ENCODE results near the gene SETX.

SETX gene

DNA sequence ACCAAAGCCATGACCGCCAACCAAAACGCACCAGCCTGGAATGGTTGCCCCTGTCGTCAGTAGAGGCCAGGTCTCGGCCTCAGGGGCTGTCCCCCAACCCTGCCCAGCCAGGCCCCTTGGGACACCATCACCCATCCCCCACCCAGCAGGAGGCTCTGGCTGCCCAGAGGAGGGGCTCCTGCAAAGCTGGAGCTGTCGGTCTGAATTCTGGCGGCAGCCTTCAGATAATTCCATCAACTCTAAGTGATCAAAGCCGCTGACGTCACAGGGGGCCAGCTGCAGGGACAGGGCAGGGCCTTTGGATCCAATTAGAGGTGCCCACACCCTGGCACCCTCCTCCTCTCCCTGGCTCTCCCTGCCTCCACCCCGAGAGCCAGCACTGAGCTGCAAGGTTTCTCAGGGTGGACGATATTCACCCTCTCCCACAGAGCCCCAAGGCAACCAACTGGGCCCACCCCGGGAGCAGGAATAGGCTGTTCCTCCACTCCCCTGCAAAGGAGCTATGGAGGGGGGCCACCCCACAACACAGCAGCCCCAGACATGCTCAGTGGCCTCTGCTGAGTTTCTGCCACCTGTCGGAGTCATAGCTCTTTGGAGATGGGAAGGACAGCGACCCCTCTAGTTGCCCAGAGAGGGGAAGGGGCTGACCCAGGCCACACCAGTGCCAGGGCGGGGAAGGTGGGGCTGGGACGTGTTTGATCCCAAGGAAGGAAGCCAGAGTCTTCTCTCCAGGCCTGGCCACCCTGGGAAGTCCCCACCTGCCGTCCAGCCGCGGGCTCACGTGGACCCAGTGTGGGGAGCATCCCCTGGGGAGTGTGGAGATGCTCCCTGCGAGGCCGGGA is 114.6 kb downstream of the SETX start:
- DNase-seq, result no peak

- no peak for DNase-seq
Observed at GRCh38 chr9:132239518-132239917, 115.3 kb downstream of the SETX start.

GRCh38 chr9:132238992-132239391 is 115.8 kb downstream of the SETX start:
- DNase-seq, result no peak

- no peak for DNase-seq
Observed at GRCh38 chr9:132238026-132238972, 116.5 kb downstream of the SETX start.

DNA sequence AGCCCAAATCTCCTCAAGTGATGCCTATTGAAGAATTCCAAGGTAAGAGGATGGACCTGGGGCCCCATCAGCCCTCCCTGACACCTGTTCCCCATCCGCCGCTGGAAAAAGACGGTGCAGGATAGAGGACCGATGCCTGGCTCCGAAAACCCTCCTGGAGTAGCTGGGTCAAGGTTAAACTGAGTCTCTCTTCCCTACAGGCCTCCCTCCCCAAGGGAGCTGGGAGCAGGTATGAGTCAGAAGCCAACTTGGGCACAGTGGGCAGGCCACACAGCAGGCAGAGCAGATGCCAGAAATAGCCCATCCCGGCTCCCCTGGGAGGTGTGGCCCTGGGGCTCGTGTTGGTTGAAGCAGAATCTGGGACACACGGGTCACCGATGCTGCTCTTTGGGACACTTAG is 117.3 kb downstream of the SETX start:
- DNase-seq, result no peak

DNA sequence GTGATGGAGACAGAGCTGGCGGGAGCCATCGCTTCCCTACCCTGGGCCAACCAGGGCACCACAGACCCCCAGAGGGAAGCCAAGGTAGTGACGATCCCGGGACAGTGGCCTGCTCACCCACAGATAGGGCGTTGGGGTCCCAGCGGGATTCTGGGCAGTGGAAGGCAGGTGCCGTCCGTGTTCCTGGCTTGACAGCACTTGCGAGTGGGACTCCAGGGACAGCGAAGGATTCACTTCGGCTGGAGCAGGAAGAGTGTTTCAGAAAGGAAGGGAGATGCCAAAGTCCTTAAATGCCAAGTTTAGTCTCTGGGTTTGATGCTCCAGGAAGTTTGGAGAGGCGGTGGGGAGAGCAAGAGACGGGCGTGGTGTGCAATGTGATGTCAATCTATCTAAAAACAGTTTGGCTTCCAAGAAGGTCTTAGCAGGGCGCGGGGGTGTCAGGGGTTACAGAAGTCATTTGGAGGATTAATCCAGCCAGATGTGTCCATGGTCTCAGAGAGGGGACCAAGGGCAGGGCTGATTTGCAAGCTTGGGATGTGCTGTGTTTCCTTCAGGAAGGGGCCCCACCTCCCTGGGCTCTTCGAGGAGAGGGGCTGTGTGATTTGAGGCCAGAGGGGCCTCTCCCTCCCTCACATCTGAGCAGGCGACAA is 118.0 kb downstream of the SETX start:
- no peak for DNase-seq

GRCh38 chr9:132235894-132236661 is 118.7 kb downstream of the SETX start:
- peak; percentile 61 for DNase-seq

DNA sequence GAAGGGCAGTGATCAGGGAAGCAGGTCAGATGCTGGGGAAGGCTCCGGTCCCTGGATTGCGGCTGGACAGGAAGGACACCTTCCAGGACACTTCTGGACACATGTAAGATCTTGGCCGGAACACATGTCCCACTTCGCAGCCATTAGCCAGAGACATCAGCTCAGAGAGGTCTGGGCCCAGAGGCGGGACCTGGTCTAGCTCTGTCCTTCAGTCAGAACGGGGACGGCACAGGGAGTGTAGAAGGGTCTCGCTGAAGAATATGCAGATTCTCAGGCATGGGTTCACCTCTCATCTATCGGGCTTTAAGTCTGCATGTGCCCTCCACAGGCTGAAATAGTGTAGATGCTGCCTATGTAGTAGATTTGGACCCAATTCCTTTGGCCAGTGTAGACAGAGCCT is 119.7 kb downstream of the SETX start:
- DNase-seq, result no peak

DNA sequence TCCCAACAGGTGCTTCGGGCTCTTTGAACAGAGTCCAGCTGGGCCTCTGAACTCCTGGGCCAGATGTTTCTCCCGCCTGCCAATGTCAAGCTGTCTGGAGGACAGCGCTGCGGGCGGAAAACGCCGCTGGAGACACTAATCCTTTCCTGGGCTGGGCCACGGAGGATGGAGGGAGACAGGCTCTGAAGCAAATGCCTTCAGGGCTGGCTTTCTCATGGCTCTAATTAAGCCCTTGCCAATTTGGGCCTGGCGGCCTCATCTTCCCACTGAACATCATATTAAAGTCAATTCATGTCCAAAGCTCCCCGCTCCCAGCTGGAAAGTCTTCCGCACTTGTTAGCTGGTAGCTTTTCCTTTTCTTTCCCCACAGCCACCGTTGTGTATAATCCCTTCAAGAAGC is 120.3 kb downstream of the SETX start:
- no peak for DNase-seq

GRCh38 chr9:132233138-132233537 is 121.6 kb downstream of the SETX start:
- DNase-seq, result no peak

- no peak for DNase-seq
Observed at GRCh38 chr9:132232522-132232921, 122.3 kb downstream of the SETX start.

DNA sequence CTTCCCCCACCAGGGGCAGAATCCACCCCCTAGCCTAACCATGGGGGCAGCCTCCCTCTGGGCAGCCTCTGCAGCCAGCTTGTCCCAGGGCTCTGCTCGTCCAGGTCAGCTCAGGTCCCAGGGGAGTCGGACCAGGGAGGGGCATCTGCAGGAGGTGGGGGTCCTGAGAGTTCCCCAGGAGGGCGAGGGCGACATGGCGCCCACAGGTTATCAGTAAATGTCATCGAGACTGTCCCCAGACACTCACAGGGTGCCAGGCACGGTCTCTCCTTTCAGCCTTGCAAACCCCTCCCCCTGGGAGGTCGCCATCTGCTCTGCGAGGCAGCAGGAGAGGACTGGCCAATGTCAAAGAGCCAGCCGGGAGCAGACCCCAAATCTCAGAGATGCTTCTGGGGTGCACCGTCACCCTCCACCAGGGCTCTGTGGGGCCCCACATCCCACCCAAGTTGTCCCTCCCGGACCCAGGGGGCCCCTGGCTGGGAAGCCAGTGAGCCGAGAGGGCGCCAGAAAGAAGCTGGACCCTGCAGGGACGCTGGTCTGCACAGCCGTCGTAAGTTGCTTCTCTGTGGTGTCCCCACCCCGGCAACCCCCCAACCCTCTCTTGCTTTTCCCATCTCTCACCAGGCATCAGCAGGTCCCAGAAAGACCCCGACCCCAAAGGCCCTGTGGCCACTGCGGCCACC is 123.6 kb downstream of the SETX start:
- no peak for DNase-seq

GRCh38 chr9:132230605-132231004 is 124.2 kb downstream of the SETX start:
- no peak for DNase-seq

GRCh38 chr9:132228062-132228461 is 126.7 kb downstream of the SETX start:
- no peak for DNase-seq

DNA sequence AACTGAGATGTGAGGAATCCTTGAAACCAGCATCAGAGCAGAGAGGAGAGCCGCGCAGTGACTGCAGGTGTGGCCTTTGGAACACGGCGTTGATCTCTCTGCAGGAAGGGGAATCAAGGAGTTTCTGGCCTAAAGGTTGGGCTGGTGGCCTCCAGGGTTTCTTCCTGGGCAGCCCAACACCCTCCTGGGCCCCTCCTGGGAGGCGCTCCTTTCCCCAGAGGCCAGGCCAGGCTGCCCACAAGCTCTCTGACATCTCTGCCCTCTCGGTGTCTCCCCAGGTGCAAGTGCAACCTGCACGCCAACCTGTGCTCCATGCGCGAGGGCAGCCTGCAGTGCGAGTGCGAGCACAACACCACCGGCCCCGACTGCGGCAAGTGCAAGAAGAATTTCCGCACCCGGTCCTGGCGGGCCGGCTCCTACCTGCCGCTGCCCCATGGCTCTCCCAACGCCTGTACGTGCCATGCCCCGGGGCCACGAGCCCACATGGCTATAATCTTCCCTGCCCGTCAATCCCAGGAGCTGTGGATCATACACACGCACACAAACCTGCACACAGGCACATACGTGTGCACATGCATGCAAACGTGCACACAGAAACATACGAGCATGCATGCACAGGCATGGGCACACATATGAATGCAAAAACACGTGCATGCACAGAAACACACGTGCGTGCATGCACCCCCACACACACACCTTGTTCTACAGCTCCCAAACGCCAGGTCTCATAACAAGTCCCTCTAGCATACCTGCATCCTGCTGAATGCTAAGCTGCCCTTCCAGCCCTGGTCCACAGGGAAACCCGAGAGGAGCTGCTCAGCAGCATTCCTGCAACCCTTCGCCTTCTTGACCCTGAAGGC is 128.0 kb downstream of the SETX start:
- DNase-seq, result no peak

DNA sequence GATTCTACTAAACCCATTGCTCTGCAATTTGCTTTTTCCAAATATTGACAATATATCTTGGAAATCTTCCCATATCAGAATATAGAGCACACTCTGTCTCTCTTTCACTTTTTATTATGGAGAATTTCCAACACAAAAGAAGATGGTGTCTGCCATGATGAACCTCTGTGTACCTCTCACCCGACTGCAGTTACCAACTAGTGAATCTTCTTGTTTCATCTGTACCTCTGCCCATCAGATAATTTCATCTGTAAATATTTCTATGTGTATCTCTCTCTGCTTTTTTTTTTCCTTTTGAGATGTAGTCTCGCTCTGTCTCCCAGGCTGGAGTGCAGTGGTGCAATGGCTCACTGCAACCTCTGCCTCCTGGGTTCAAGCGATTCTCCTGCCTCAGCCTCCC is 130.1 kb downstream of the SETX start:
- no peak for DNase-seq

GRCh38 chr9:132221941-132222340 is 132.8 kb downstream of the SETX start:
- DNase-seq, result no peak

GRCh38 chr9:132218208-132218607 is 136.6 kb downstream of the SETX start:
- DNase-seq, result no peak

DNA sequence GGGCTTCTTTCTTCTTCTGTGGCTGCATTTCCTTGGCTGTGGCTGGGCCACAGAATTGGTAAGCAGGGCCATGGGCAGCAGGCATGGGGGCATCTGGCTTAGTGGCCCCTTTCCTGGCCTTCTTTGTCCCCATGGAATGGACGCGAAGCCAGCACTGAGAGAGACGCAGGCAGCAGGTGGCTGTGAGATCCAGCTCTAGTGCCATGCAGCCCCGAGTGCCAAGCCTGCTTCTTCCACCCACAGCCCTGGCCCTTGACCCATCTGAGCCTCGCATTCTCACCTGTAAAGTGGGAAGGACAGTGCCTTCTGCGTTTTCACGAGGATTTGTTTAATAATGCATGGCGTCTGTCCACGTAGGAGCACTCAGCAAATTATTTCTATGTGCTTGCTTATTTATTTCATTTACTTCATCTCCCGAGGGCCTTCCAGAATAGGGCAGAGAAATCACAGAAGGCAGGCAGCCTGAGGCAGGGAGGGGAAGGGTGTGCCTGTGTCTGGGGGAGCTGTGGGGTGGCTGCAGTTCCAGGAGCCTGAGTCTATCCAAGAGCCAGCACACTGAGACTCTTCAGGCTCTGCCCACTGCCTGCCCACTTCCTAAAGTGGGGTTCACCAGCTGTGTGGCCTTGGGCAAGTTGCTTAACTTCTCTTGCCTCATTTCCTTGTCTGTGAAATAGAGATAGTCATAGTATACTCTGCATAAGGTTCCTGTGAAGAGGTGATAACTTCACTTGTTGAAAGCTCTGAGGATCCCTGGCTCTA is 137.7 kb downstream of the SETX start:
- no peak for DNase-seq

- DNase-seq, result peak; percentile 19
Observed at GRCh38 chr9:132214027-132214622, 140.7 kb downstream of the SETX start.

Measured in NCI-H1105 treated with DMSO at 0.1 percent for 48 hours (cell line).